ENCODE measurements around the gene ZBTB11. TPM values are rescaled to one million over a fixed set of nuclear protein-coding genes. Genes with fewer than 3 reads are reported as not detected.
"Not testable (repeated sequence)": the region's sequence is repeated elsewhere in the genome, so short reads cannot be mapped to it uniquely, and the experiment has no call there.

ZBTB11 gene
- total RNA-seq, 1 donor from 2014 or later: 16.2 TPM

- H3K9me3 ChIP-seq (ENCODE audit: control insufficient read depth in 3 of 3, low read length in 3 of 3): no peaks in the 10 kb centered on the region
- peaks cover 16 to 19% (median 19%) of the 10 kb centered on the region in 3 donors for H3K4me1 ChIP-seq (ENCODE audit: control insufficient read depth in 3 of 3, insufficient read depth in 3 of 3, low read length in 3 of 3)
- H3K9ac ChIP-seq (ENCODE audit: low read depth in 1 of 3, low read length in 3 of 3): no peak overlapping the region
- H3K27ac ChIP-seq (ENCODE audit: low read depth, low read length): no peak overlapping the region
- no peaks in the 10 kb centered on the region for H3K27me3 ChIP-seq (ENCODE audit: control insufficient read depth in 3 of 3, insufficient read depth in 3 of 3, low read length in 3 of 3)
- H3K36me3 ChIP-seq (ENCODE audit: control insufficient read depth in 3 of 3, insufficient read depth in 3 of 3, low read length in 3 of 3): peaks cover 3 to 10% (median 4%) of the 10 kb centered on the region in 3 donors
- H3K4me3 ChIP-seq (ENCODE audit: low read length in 3 of 3): no peak overlapping the region
Measured at GRCh38 chr3:101689286-101689685, 12.4 kb upstream of the ZBTB11 start.

GRCh38 chr3:101687142-101687931 is 10.4 kb upstream of the ZBTB11 start:
- peak overlapping the region; percentile 93 for H3K27ac ChIP-seq (ENCODE audit: low read depth, low read length)
- H3K9ac ChIP-seq (ENCODE audit: low read depth in 1 of 3, low read length in 3 of 3): peak overlapping the region; percentile 69 to 92 (median 79)
- H3K27me3 ChIP-seq (ENCODE audit: control insufficient read depth in 3 of 3, insufficient read depth in 3 of 3, low read length in 3 of 3): no peaks in the 10 kb centered on the region
- no peaks in the 10 kb centered on the region for H3K9me3 ChIP-seq (ENCODE audit: control insufficient read depth in 3 of 3, low read length in 3 of 3)
- peak overlapping the region; percentile 90 to 99 (median 95) for H3K4me3 ChIP-seq (ENCODE audit: low read length in 3 of 3)
- H3K36me3 ChIP-seq (ENCODE audit: control insufficient read depth in 3 of 3, insufficient read depth in 3 of 3, low read length in 3 of 3): peaks cover 11 to 15% (median 14%) of the 10 kb centered on the region in 3 donors
- peaks cover 19 to 26% (median 25%) of the 10 kb centered on the region in 3 donors for H3K4me1 ChIP-seq (ENCODE audit: control insufficient read depth in 3 of 3, insufficient read depth in 3 of 3, low read length in 3 of 3)

DNA sequence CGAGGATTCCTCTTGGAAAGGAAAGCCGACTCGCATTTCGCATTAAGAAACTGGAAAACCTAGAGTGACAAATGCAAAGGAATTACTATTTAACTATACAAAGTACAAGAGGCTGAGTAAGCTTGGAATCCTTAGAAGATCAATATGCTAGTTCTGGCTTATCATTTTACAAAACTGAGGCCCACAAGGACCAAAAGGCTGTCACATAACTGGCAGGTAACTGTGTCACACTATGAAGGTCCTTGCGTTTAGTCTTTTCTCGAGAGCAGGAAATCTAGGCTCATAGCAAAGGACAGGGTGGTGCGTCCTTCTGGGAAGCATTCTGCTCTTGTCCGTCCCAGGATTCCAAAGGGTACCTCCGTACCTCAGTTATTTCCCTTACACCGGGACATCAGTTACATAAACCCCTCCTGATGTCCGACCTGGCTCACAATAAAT is 9.0 kb upstream of the ZBTB11 start:
- no peaks in the 10 kb centered on the region for H3K27me3 ChIP-seq (ENCODE audit: control insufficient read depth in 3 of 3, insufficient read depth in 3 of 3, low read length in 3 of 3)
- H3K27ac ChIP-seq (ENCODE audit: low read depth, low read length): peak overlapping the region; percentile 93
- no peaks in the 10 kb centered on the region for H3K9me3 ChIP-seq (ENCODE audit: control insufficient read depth in 3 of 3, low read length in 3 of 3)
- peak overlapping the region; percentile 92 to 98 (median 95) for H3K9ac ChIP-seq (ENCODE audit: low read depth in 1 of 3, low read length in 3 of 3)
- peaks cover 19 to 25% (median 23%) of the 10 kb centered on the region in 3 donors for H3K4me1 ChIP-seq (ENCODE audit: control insufficient read depth in 3 of 3, insufficient read depth in 3 of 3, low read length in 3 of 3)
- H3K36me3 ChIP-seq (ENCODE audit: control insufficient read depth in 3 of 3, insufficient read depth in 3 of 3, low read length in 3 of 3): peaks cover 25 to 28% (median 25%) of the 10 kb centered on the region in 3 donors
- H3K4me3 ChIP-seq (ENCODE audit: low read length in 3 of 3): peak overlapping the region; percentile 90 to 99 (median 95)

DNA sequence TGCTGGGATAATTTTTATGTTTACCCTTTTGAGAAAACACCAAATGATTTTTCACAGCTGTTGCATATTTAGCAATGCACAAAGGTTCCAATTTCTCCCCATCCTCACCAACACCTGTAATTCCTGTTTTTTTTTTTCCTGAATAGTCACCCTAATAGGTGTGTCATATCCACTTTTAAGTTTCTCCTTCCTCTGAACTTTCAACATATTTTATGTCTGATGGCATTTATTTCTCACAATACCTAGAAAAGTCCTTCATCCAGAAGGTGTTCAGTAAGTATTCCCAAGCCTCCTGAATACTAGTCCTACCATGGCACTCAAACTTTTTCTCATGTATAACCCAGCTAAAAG is 8.1 kb upstream of the ZBTB11 start:
- peak overlapping the region; percentile 90 to 99 (median 95) for H3K4me3 ChIP-seq (ENCODE audit: low read length in 3 of 3)
- H3K27me3 ChIP-seq (ENCODE audit: control insufficient read depth in 3 of 3, insufficient read depth in 3 of 3, low read length in 3 of 3): no peaks in the 10 kb centered on the region
- peaks cover 29 to 36% (median 33%) of the 10 kb centered on the region in 3 donors for H3K36me3 ChIP-seq (ENCODE audit: control insufficient read depth in 3 of 3, insufficient read depth in 3 of 3, low read length in 3 of 3)
- H3K4me1 ChIP-seq (ENCODE audit: control insufficient read depth in 3 of 3, insufficient read depth in 3 of 3, low read length in 3 of 3): peaks cover 19 to 25% (median 22%) of the 10 kb centered on the region in 3 donors
- H3K9me3 ChIP-seq (ENCODE audit: control insufficient read depth in 3 of 3, low read length in 3 of 3): no peaks in the 10 kb centered on the region
- peak overlapping the region; percentile 93 for H3K27ac ChIP-seq (ENCODE audit: low read depth, low read length)
- H3K9ac ChIP-seq (ENCODE audit: low read depth in 1 of 3, low read length in 3 of 3): peak overlapping the region; percentile 92 to 98 (median 95)

GRCh38 chr3:101680466-101680865 is 3.5 kb upstream of the ZBTB11 start:
- peaks cover 22 to 29% (median 27%) of the 10 kb centered on the region in 3 donors for H3K4me1 ChIP-seq (ENCODE audit: control insufficient read depth in 3 of 3, insufficient read depth in 3 of 3, low read length in 3 of 3)
- H3K36me3 ChIP-seq (ENCODE audit: control insufficient read depth in 3 of 3, insufficient read depth in 3 of 3, low read length in 3 of 3): peaks cover 29 to 36% (median 36%) of the 10 kb centered on the region in 3 donors
- no peak overlapping the region for H3K27ac ChIP-seq (ENCODE audit: low read depth, low read length)
- H3K27me3 ChIP-seq (ENCODE audit: control insufficient read depth in 3 of 3, insufficient read depth in 3 of 3, low read length in 3 of 3): no peaks in the 10 kb centered on the region
- no peak overlapping the region for H3K4me3 ChIP-seq (ENCODE audit: low read length in 3 of 3)
- H3K9me3 ChIP-seq (ENCODE audit: control insufficient read depth in 3 of 3, low read length in 3 of 3): no peaks in the 10 kb centered on the region
- no peak overlapping the region for H3K9ac ChIP-seq (ENCODE audit: low read depth in 1 of 3, low read length in 3 of 3)

GRCh38 chr3:101678837-101679236 is 1.9 kb upstream of the ZBTB11 start:
- H3K36me3 ChIP-seq (ENCODE audit: control insufficient read depth in 3 of 3, insufficient read depth in 3 of 3, low read length in 3 of 3): peaks cover 23 to 32% (median 26%) of the 10 kb centered on the region in 3 donors
- not testable (repeated sequence) for H3K9ac ChIP-seq (ENCODE audit: low read depth in 1 of 3, low read length in 3 of 3); H3K9me3 ChIP-seq (ENCODE audit: control insufficient read depth in 3 of 3, low read length in 3 of 3); H3K27ac ChIP-seq (ENCODE audit: low read depth, low read length); H3K4me3 ChIP-seq (ENCODE audit: low read length in 3 of 3); H3K27me3 ChIP-seq (ENCODE audit: control insufficient read depth in 3 of 3, insufficient read depth in 3 of 3, low read length in 3 of 3)
- peaks cover 12 to 20% (median 20%) of the 10 kb centered on the region in 3 donors for H3K4me1 ChIP-seq (ENCODE audit: control insufficient read depth in 3 of 3, insufficient read depth in 3 of 3, low read length in 3 of 3)

GRCh38 chr3:101677436-101678286 is 729 bp upstream of the ZBTB11 start:
- H3K4me3 ChIP-seq (ENCODE audit: low read length in 3 of 3): peak overlapping the region; percentile 57 to 90 (median 76)
- peaks cover 20 to 26% (median 21%) of the 10 kb centered on the region in 3 donors for H3K36me3 ChIP-seq (ENCODE audit: control insufficient read depth in 3 of 3, insufficient read depth in 3 of 3, low read length in 3 of 3)
- H3K9me3 ChIP-seq (ENCODE audit: control insufficient read depth in 3 of 3, low read length in 3 of 3): no peaks in the 10 kb centered on the region
- H3K9ac ChIP-seq (ENCODE audit: low read depth in 1 of 3, low read length in 3 of 3): peak overlapping the region; percentile 58 to 99 (median 85)
- H3K4me1 ChIP-seq (ENCODE audit: control insufficient read depth in 3 of 3, insufficient read depth in 3 of 3, low read length in 3 of 3): peaks cover 9 to 18% (median 18%) of the 10 kb centered on the region in 3 donors
- H3K27me3 ChIP-seq (ENCODE audit: control insufficient read depth in 3 of 3, insufficient read depth in 3 of 3, low read length in 3 of 3): no peaks in the 10 kb centered on the region
- H3K27ac ChIP-seq (ENCODE audit: low read depth, low read length): peak overlapping the region; percentile 93

DNA sequence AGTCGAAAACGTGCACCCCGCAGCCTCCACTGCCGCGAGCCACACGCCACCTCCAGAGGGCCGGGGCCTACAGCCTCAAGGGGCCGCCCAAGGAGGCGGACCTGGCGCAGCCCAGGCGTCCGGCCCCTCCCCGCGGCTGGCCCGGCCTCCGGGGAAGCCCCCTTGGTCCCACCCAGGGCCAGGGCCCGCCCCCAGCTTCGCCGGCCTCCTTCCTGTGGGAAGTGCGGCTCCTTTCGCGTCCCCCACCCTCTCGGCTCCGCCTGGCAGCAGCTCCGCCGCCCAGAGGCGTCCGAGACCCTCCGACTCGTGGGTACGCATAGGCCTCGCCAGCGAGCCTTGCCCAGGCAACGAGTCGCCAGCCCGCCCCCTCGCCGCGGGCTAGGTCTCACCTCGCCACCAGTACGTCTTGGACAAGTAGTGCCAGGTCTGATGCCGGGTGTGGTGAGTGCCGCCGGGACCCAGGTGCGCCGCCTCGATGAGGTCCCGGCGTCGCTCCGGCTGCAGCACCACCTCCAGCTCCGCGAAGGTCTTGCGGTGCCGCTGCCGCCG is 642 bp downstream of the ZBTB11 start:
- Histone ChIP-seq H3K9ac (ENCODE audit: low read depth in 1 of 3, low read length in 3 of 3) (peak overlapping the region; percentile 92 to 99 (median 96)), H3K36me3 (ENCODE audit: control insufficient read depth in 3 of 3, insufficient read depth in 3 of 3, low read length in 3 of 3) (peaks cover 7 to 17% (median 15%) of the 10 kb centered on the region in 3 donors), H3K27me3 (ENCODE audit: control insufficient read depth in 3 of 3, insufficient read depth in 3 of 3, low read length in 3 of 3) (no peaks in the 10 kb centered on the region), H3K4me3 (ENCODE audit: low read length in 3 of 3) (peak overlapping the region; percentile 90 to 98 (median 98)), H3K27ac (ENCODE audit: low read depth, low read length) (peak overlapping the region; percentile 93), H3K9me3 (ENCODE audit: control insufficient read depth in 3 of 3, low read length in 3 of 3) (no peaks in the 10 kb centered on the region), H3K4me1 (ENCODE audit: control insufficient read depth in 3 of 3, insufficient read depth in 3 of 3, low read length in 3 of 3) (peaks cover 9 to 18% (median 18%) of the 10 kb centered on the region in 3 donors)

DNA sequence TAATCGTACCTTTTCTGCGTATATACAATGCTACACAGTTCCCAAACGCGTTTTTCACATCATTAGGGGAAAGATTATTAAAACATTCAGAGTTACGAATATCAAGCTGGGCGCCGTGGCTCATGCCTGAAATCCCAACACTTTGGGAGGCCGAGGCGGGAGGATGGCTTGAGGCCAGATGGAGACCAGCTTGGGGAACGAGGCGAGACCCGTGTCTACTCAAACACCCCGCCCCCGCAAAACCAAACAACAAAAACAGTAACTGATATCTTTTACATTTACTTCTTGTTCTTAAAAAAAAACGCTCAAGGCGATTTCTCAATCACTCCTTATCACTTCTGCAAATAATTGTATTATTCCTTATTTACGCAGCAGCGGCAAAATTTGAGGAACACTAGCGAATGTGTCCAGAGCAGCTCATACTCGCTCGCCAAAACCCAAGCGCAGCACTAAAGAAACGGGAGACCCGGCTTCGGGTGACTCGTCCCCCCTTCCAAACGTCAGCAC is 1.2 kb downstream of the ZBTB11 start:
- H3K36me3 ChIP-seq (ENCODE audit: control insufficient read depth in 3 of 3, insufficient read depth in 3 of 3, low read length in 3 of 3): peaks cover 4 to 16% (median 16%) of the 10 kb centered on the region in 3 donors
- H3K27ac ChIP-seq (ENCODE audit: low read depth, low read length): peak overlapping the region; percentile 93
- no peaks in the 10 kb centered on the region for H3K9me3 ChIP-seq (ENCODE audit: control insufficient read depth in 3 of 3, low read length in 3 of 3)
- H3K9ac ChIP-seq (ENCODE audit: low read depth in 1 of 3, low read length in 3 of 3): peak overlapping the region; percentile 92 to 99 (median 96)
- H3K4me3 ChIP-seq (ENCODE audit: low read length in 3 of 3): peak overlapping the region; percentile 90 to 98 (median 98)
- H3K27me3 ChIP-seq (ENCODE audit: control insufficient read depth in 3 of 3, insufficient read depth in 3 of 3, low read length in 3 of 3): no peaks in the 10 kb centered on the region
- H3K4me1 ChIP-seq (ENCODE audit: control insufficient read depth in 3 of 3, insufficient read depth in 3 of 3, low read length in 3 of 3): peaks cover 9 to 18% (median 18%) of the 10 kb centered on the region in 3 donors
